Mesodermal cell (in vitro differentiated cells): ENCODE measurements around the gene GPRC5D.

Source experiments
- H3K27ac ChIP-seq: 2 replicates; pipeline ENCODE4 v1.7.0; 2013; ENCODE audit warnings: mild to moderate bottlenecking, low read depth, low read length, moderate library complexity; ENCODE audit not compliant: severe bottlenecking
- H3K36me3 ChIP-seq: 2 replicates; pipeline ENCODE4 v1.7.1; 2013; ENCODE audit warnings: mild to moderate bottlenecking, low read length, moderate library complexity; ENCODE audit not compliant: control insufficient read depth, insufficient read depth
- H3K4me1 ChIP-seq: one replicate; pipeline ENCODE4 v1.7.1; 2013; ENCODE audit warnings: mild to moderate bottlenecking, low read length; ENCODE audit not compliant: insufficient read depth, control insufficient read depth, poor library complexity, severe bottlenecking
- H3K4me3 ChIP-seq: 2 replicates; pipeline ENCODE4 v1.7.0; 2013; ENCODE audit warnings: low read length, control low read depth, mild to moderate bottlenecking; ENCODE audit not compliant: insufficient read depth, poor library complexity, severe bottlenecking; ENCODE audit errors: extremely low read depth
- H3K9me3 ChIP-seq: 2 replicates; pipeline ENCODE4 v1.7.1; 2013; ENCODE audit warnings: mild to moderate bottlenecking, low read length, moderate library complexity; ENCODE audit not compliant: control insufficient read depth
- WGBS, 2 experiments: methylation state at CpG; one replicate each; pipeline ENCODE4 v1.1.5; 2013; ENCODE audit warnings: missing lambda C conversion rate in 2 of 2; ENCODE audit not compliant: insufficient coverage in 2 of 2; 5-methylcytosine and 5-hydroxymethylcytosine counted together

Gene GPRC5D

GRCh38 chr12:12922191-12922616, 29.8 kb downstream of the GPRC5D start:
- Histone ChIP-seq H3K4me1 (peaks cover 14% of the 10 kb centered on the region), H3K4me3 (no peak overlapping the region), H3K9me3 (peaks cover 8% of the 10 kb centered on the region), H3K36me3 (no peaks in the 10 kb centered on the region), H3K27ac (no peak overlapping the region)
- WGBS, 2 experiments: 83 to 85% methylated on average over 4 to 5 of the region's 6 CpGs

- no peaks in the 10 kb centered on the region for H3K9me3 ChIP-seq
- H3K4me3 ChIP-seq: no peak overlapping the region
- WGBS, 2 experiments: 91 to 100% methylated on average over 1 to 3 of the region's 5 CpGs
- no peaks in the 10 kb centered on the region for H3K36me3 ChIP-seq
- no peaks in the 10 kb centered on the region for H3K4me1 ChIP-seq
- no peak overlapping the region for H3K27ac ChIP-seq
These were observed 32.1 kb downstream of the GPRC5D start for GRCh38 chr12:12919666-12920435.

GRCh38 chr12:12918781-12919389, 33.1 kb downstream of the GPRC5D start:
- no peak overlapping the region for H3K27ac ChIP-seq
- no peak overlapping the region for H3K4me3 ChIP-seq
- no peaks in the 10 kb centered on the region for H3K36me3 ChIP-seq
- H3K9me3 ChIP-seq: no peaks in the 10 kb centered on the region
- peaks cover 5% of the 10 kb centered on the region for H3K4me1 ChIP-seq
- 79 to 81% methylated on average over 6 of the region's 6 CpGs for whole genome bisulfite sequencing, 2 experiments

- Histone ChIP-seq H3K4me1 (peaks cover 17% of the 10 kb centered on the region), H3K27ac (no peak overlapping the region), H3K9me3 (no peaks in the 10 kb centered on the region), H3K4me3 (no peak overlapping the region), H3K36me3 (no peaks in the 10 kb centered on the region)
- 60 to 80% methylated on average over 1 of the region's 2 CpGs for WGBS, 2 experiments
These were observed 34.5 kb downstream of the GPRC5D start for GRCh38 chr12:12917517-12917916.

GRCh38 chr12:12916135-12916944, 35.6 kb downstream of the GPRC5D start:
- no peaks in the 10 kb centered on the region for H3K9me3 ChIP-seq
- 42 to 57% methylated on average over 12 to 14 of the region's 19 CpGs for WGBS, 2 experiments
- no peak overlapping the region for H3K4me3 ChIP-seq
- peaks cover 17% of the 10 kb centered on the region for H3K4me1 ChIP-seq
- no peak overlapping the region for H3K27ac ChIP-seq
- H3K36me3 ChIP-seq: no peaks in the 10 kb centered on the region

- H3K27ac ChIP-seq: no peak overlapping the region
- no peaks in the 10 kb centered on the region for H3K9me3 ChIP-seq
- H3K36me3 ChIP-seq: no peaks in the 10 kb centered on the region
- 77 to 81% methylated on average over 9 of the region's 10 CpGs for WGBS, 2 experiments
- no peak overlapping the region for H3K4me3 ChIP-seq
- peaks cover 17% of the 10 kb centered on the region for H3K4me1 ChIP-seq
These were observed 36.3 kb downstream of the GPRC5D start for GRCh38 chr12:12915656-12916055.

- Histone ChIP-seq H3K27ac (no peak overlapping the region), H3K4me1 (peaks cover 26% of the 10 kb centered on the region), H3K4me3 (no peak overlapping the region), H3K36me3 (no peaks in the 10 kb centered on the region), H3K9me3 (no peaks in the 10 kb centered on the region)
- WGBS, 2 experiments: 89 to 92% methylated on average over 4 to 5 of the region's 5 CpGs
These were observed 39.3 kb downstream of the GPRC5D start for GRCh38 chr12:12912711-12913110.

- Histone ChIP-seq H3K4me1 (peaks cover 26% of the 10 kb centered on the region), H3K36me3 (no peaks in the 10 kb centered on the region), H3K9me3 (no peaks in the 10 kb centered on the region), H3K4me3 (no peak overlapping the region), H3K27ac (peak overlapping the region; percentile 23)
- WGBS, 2 experiments: 88 to 93% methylated on average over 4 of the region's 4 CpGs
These were observed 42.0 kb downstream of the GPRC5D start for GRCh38 chr12:12909995-12910420.

- Histone ChIP-seq H3K4me1 (peaks cover 26% of the 10 kb centered on the region), H3K36me3 (no peaks in the 10 kb centered on the region), H3K9me3 (no peaks in the 10 kb centered on the region), H3K27ac (peak overlapping the region; percentile 49), H3K4me3 (no peak overlapping the region)
- WGBS, 2 experiments: 88 to 94% methylated on average over 2 of the region's 4 CpGs
These were observed 42.6 kb downstream of the GPRC5D start for GRCh38 chr12:12909228-12909994.

GRCh38 chr12:12908711-12909110, 43.3 kb downstream of the GPRC5D start:
- H3K36me3 ChIP-seq: no peaks in the 10 kb centered on the region
- WGBS, 2 experiments: 96 to 98% methylated on average over 11 to 12 of the region's 12 CpGs
- peaks cover 19% of the 10 kb centered on the region for H3K4me1 ChIP-seq
- no peak overlapping the region for H3K27ac ChIP-seq
- H3K9me3 ChIP-seq: no peaks in the 10 kb centered on the region
- H3K4me3 ChIP-seq: no peak overlapping the region
